GM12874 (cell line): ENCODE data around the gene IPP.

Experiments used
- CTCF ChIP-seq: IDR thresholded peaks from 2 replicates; pipeline ENCODE4 v1.5.1; 2011; ENCODE audit warnings: low read depth, mild to moderate bottlenecking, control low read depth, low read length, moderate library complexity; ENCODE audit not compliant: insufficient read depth

The IPP gene

DNA sequence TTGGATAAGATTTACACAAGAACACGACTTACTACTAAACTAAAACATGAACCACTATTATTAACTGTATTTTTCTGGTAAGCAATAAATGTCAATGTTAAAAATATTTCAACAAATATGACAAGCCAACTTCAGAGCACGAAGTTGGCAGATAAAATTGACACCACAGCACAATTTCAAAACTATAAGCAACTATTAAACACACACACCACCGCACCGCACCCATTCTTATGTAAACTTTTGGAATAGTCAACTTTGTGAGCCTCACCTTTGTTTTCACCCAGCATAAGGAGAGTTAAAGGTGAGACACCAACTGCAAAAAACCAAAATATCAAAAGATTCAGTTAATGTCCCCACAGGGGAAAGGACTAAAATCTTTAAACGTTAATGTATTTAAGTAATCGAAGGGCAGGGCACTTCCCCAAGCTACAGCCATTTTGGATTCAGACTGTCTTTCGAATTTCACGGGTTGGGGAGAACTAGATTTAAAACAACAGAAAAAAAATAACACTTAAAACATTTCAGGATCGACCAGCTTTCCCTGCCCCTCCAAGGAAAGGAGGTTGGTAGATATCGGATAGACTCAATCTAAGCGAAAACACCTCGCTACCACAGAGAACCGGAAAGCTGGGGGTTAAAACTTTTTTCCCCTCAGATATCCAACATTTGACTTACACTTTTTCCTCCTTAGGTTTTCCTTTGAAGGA is 65.0 kb downstream of the IPP start:
- TF ChIP-seq CTCF = no peak

DNA sequence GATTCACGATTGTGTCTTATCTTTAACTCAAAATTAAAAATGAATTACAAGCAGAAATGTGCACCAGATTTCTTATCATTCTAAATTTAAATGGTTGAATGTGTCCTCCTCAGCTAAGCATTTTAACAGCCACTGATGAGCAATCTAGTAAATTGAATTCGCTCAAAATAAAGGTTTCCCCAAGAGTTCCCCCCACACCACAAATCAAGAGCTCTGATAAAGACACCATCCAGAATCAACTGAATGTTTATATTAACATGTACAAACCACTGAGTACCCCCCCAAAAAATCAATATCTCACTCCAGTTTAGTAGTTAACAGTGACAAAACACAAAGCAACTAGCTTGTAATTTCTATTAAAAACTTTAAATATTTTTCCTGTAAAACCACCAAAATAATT is 66.1 kb downstream of the IPP start:
- TF ChIP-seq CTCF = no peak

GRCh38 chr1:45682942-45683341 is 67.5 kb downstream of the IPP start:
- no peak for TF ChIP-seq CTCF

DNA sequence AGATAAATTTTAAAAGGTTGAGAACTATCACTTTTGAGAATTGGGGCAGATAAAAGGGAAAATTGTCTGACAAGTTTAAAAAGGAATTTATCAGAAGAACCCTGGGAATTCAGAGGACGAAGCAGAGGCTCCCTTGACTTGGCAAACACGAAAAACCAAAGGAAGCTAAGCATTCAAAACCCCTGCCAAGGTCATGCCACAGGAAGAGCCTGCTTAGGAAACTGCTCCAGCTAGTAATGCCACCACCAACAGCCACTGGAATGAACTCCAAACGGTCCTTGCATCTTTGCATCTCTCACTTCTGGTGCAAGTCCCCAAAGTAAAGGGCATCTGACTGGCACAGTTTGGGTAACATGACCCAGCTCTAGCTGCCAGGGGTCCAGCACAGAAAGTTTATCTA is 71.3 kb downstream of the IPP start:
- no peak for TF ChIP-seq CTCF

DNA sequence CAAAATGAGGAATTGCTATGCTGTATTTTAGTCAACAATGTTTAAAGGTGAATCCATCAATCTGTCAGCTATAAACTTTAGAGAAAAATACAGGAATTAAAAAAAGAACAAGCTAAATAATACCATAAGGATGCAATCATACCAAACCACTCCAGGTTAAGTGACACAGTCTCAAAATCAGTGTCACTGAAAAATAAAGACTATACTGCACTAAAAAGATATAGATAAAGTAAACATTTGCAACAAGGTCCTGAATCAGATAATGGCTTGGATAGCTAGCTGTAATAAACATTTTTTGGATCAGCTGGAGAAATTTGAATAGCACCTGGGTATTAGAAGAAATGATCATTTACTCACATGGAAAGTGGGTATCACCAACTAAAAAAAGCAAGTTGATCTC is 72.0 kb downstream of the IPP start:
- TF ChIP-seq CTCF = no peak

GRCh38 chr1:45677751-45678245 is 72.7 kb downstream of the IPP start:
- TF ChIP-seq CTCF = no peak

DNA sequence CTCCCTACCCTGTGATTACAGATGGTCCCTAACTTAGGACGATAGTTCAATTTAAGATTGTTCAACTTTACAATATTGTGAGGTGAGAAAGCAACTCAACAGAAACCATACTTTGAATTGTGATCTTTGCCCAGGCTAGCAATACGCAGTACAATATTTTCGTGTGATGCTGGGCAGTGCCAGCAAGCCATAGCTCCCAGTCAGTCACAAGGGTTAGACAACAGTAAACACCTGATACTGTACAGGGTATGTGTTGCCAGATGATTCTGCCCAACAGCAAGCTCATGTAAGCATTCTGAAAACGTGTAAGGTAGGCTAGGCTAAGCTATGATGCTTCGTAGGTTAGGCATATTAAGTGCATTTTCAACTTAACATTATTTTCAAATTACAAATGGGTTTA is 76.0 kb downstream of the IPP start:
- no peak for TF ChIP-seq CTCF

DNA sequence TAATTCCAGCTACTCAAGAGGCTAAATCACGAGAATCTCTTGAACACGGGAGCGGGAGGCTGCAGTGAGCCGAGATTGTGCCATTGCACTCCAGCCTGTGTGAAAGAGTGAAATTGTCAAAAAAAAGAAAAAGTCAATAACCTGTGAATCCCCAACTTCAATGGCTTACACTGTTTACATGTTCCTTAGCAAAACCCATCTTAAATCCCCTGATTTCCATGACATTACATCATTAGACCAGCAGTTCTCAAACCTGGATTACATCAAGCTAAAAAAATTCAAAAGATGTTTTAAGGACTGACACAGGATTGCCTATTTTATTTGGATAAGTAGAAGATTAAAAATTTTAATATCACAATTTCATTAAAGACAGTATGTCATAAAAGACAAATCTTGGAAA is 76.5 kb downstream of the IPP start:
- TF ChIP-seq CTCF = no peak
